ENCODE measurements around the gene COX15. TPM values are rescaled to one million over a fixed set of nuclear protein-coding genes. Genes with fewer than 3 reads are reported as not detected.
"Not testable (repeated sequence)": the region's sequence is repeated elsewhere in the genome, so short reads cannot be mapped to it uniquely, and the experiment has no call there.

COX15 gene
- total RNA-seq, 1 experiment from 2014 or later = 50.7 TPM

DNA sequence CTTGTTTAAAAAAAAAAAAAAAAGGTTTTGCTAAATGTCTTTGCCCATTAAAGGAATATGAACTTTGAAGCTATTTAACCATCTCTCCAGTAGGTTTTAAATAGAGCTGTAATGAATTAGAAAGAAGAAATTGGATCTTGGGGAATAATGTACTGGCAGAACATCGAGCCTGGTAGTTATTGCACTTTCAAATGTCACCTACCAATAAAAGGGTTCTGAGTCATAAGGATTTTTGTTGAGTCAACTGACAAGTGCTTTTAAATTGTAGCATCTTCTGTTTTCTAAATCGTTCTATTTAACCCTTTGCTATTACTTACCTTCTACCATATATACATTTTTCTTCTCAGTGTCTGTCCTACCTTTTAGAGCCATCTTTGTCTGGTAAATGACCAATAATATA, 10.8 kb upstream of the COX15 start:
- intact Hi-C loops (cut with micrococcal nuclease) = no loop called here
- DNase-seq (ENCODE audit: unreplicated experiment) = peak; percentile 14
- H3K4me1 Mint-ChIP-seq (ENCODE audit: insufficient read depth, unreplicated experiment) = peaks cover 15% of the 10 kb centered on the region
- BruUV-seq (replicated peaks) = no TSS peak
- peaks cover 8% of the 10 kb centered on the region for H3K9me3 Mint-ChIP-seq (ENCODE audit: unreplicated experiment)
- peaks cover 85% of the 10 kb centered on the region for H3K36me3 Mint-ChIP-seq (ENCODE audit: insufficient read depth, unreplicated experiment)
- no peaks in the 10 kb centered on the region for H3K27me3 Mint-ChIP-seq (ENCODE audit: insufficient read depth, unreplicated experiment)
- TF ChIP-seq, protein P1, sequence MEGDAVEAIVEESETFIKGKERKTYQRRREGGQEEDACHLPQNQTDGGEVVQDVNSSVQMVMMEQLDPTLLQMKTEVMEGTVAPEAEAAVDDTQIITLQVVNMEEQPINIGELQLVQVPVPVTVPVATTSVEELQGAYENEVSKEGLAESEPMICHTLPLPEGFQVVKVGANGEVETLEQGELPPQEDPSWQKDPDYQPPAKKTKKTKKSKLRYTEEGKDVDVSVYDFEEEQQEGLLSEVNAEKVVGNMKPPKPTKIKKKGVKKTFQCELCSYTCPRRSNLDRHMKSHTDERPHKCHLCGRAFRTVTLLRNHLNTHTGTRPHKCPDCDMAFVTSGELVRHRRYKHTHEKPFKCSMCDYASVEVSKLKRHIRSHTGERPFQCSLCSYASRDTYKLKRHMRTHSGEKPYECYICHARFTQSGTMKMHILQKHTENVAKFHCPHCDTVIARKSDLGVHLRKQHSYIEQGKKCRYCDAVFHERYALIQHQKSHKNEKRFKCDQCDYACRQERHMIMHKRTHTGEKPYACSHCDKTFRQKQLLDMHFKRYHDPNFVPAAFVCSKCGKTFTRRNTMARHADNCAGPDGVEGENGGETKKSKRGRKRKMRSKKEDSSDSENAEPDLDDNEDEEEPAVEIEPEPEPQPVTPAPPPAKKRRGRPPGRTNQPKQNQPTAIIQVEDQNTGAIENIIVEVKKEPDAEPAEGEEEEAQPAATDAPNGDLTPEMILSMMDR (IDR thresholded peaks at IDR 0.05; ENCODE audit: unreplicated experiment) = no peak
- POLR2A ChIA-PET = interaction anchor here (0.6 to 7.0 kb wide), 12 partner anchors 10 to 835 kb away, joined by 3 to 47 read pairs (median 3); partner anchors contain the start of genes COX15 and CUTC
- CTCF ChIA-PET = interaction anchor here (0.6 to 0.7 kb wide), 6 partner anchors 11 to 1208 kb away, joined by 3 to 6 read pairs (median 5); no protein-coding TSS in a partner anchor
- no peak overlapping the region for H3K4me3 Mint-ChIP-seq (ENCODE audit: unreplicated experiment)
- peak overlapping the region; percentile 70 for H3K27ac Mint-ChIP-seq (ENCODE audit: low read depth, unreplicated experiment)

DNA sequence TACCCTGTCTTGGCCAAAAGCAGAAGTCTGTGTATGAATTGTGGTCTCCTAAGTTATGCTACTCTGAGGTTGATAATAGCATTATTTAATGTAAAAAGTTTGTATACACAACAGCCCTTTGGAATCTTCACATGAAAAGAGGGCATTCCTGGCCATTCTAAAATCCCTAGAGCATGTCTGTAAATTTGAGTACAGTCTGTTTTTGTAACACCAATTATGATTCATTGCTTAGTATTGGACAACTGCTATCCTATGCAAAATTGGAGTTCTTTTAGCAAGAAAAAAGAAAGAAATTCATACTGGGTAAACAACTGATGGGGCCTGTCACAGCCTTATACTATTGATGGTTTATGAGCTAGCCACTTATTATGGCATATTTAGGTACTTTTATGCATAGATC, 10.3 kb upstream of the COX15 start:
- Mint-ChIP-seq H3K4me3 (ENCODE audit: unreplicated experiment) (no peak overlapping the region), H3K9me3 (ENCODE audit: unreplicated experiment) (peaks cover 8% of the 10 kb centered on the region), H3K4me1 (ENCODE audit: insufficient read depth, unreplicated experiment) (peaks cover 15% of the 10 kb centered on the region), H3K27ac (ENCODE audit: low read depth, unreplicated experiment) (peak overlapping the region; percentile 70), H3K27me3 (ENCODE audit: insufficient read depth, unreplicated experiment) (no peaks in the 10 kb centered on the region), H3K36me3 (ENCODE audit: insufficient read depth, unreplicated experiment) (peaks cover 85% of the 10 kb centered on the region)
- intact Hi-C loops (cut with micrococcal nuclease) = no loop called here
- ChIA-PET CTCF (interaction anchor here (0.6 to 0.7 kb wide), 4 partner anchors 11 to 1208 kb away, joined by 3 to 5 read pairs (median 4); no protein-coding TSS in a partner anchor), POLR2A (interaction anchor here (0.7 to 7.0 kb wide), 8 partner anchors 10 to 428 kb away, joined by 3 to 47 read pairs (median 3); partner anchors contain the start of genes COX15 and CUTC)
- no peak for DNase-seq (ENCODE audit: unreplicated experiment)
- TF ChIP-seq, protein P1 (IDR thresholded peaks at IDR 0.05; ENCODE audit: unreplicated experiment) = no peak
- no TSS peak for BruUV-seq (replicated peaks)

DNA sequence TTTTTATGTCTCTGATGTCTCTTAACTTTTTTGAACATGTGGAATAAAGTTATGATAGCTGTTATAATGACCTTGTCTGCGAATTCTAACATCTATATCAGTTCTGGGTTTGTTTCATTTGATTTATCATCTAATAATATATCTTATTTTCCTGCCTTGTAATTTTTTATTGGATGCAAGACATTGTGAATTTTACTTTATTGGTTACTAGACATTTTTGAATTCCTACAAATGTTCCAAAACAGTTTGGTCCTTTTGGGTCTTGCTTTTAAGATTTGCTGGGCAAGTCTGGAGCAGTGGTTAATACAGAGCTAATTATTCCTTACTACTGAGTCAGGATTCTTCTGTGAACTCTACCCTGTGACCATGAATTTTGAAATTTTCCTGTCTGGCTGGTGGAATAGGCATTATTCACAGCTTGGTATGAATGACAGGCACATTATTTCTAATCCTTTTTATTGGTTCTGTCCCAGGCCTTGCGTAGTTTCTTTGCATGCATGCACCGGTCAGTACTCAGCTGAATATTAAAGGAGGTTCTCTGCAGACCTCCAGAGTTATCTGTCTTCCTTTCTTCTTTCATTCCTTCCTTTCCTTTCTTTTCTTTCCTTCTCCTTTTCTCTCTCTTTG, 9.1 kb upstream of the COX15 start:
- Mint-ChIP-seq H3K27me3 (ENCODE audit: insufficient read depth, unreplicated experiment) (no peaks in the 10 kb centered on the region), H3K27ac (ENCODE audit: low read depth, unreplicated experiment) (no peak overlapping the region), H3K9me3 (ENCODE audit: unreplicated experiment) (peaks cover 8% of the 10 kb centered on the region), H3K36me3 (ENCODE audit: insufficient read depth, unreplicated experiment) (peaks cover 87% of the 10 kb centered on the region), H3K4me3 (ENCODE audit: unreplicated experiment) (no peak overlapping the region), H3K4me1 (ENCODE audit: insufficient read depth, unreplicated experiment) (peaks cover 15% of the 10 kb centered on the region)
- intact Hi-C loops (cut with micrococcal nuclease) = no loop called here
- TF ChIP-seq, protein P1 (IDR thresholded peaks at IDR 0.05; ENCODE audit: unreplicated experiment) = no peak
- ChIA-PET CTCF (interaction anchor here (0.6 to 0.8 kb wide), 3 partner anchors 30 to 1929 kb away, joined by 3 read pairs; no protein-coding TSS in a partner anchor), POLR2A (interaction anchor here (0.7 to 7.0 kb wide), 5 partner anchors 9 to 305 kb away, joined by 3 to 47 read pairs (median 4); partner anchors contain the start of genes COX15 and CUTC)
- no peak for DNase-seq (ENCODE audit: unreplicated experiment)
- no TSS peak for BruUV-seq (replicated peaks)

DNA sequence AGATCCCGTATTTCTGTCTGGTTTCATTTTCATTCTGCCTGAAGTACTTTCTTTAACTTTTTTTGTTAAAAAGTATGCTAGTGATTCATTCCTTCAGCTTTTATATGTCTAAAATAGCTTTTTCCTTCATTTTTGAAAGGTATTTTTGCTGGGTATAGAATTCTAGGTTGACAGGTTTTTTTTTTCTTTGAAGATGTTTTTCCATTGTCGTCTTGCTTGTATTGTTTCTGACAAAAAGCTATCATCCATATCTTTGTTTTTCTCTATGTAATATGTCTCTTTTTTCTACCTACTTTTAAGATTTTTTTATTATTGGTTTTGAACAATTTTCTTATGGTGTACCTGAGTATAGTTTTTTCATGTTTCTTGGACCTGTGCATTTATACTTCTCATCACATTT, 8.3 kb upstream of the COX15 start:
- BruUV-seq (replicated peaks) = no TSS peak
- no peak overlapping the region for H3K4me3 Mint-ChIP-seq (ENCODE audit: unreplicated experiment)
- POLR2A ChIA-PET = interaction anchor here (0.7 to 7.0 kb wide), 3 partner anchors 8 to 304 kb away, joined by 4 to 47 read pairs (median 5); partner anchors contain the start of genes COX15 and CUTC

DNA sequence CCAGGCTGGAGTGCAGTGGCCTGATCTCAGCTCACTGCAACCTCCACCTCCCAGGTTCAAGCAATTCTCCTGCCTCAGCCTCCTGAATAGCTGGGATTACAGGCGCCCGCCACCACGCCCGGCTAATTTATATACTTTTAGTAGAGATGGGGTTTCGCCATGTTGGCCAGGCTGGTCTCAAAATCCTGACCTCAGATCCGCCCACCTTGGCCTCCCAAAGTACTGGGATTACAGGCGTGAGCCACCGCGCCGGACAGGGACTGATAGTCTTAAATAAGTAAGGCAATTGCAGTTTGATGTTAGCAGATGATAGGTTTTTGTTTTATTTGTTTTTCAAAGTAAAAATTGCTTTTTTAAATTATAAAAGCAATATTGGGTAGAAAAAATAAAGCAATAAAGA, 2.2 kb upstream of the COX15 start:
- BruUV-seq (replicated peaks); H3K9me3 Mint-ChIP-seq (ENCODE audit: unreplicated experiment); H3K27ac Mint-ChIP-seq (ENCODE audit: low read depth, unreplicated experiment); DNase-seq (ENCODE audit: unreplicated experiment); H3K27me3 Mint-ChIP-seq (ENCODE audit: insufficient read depth, unreplicated experiment): not testable (repeated sequence)
- H3K36me3 Mint-ChIP-seq (ENCODE audit: insufficient read depth, unreplicated experiment) = peaks cover 33% of the 10 kb centered on the region
- CTCF ChIA-PET = interaction anchor here (0.6 to 2.3 kb wide), 3 partner anchors 48 to 113 kb away, joined by 3 to 6 read pairs (median 4); partner anchors contain the start of gene ABCC2
- POLR2A ChIA-PET = interaction anchor here (3.4 to 4.8 kb wide), 5 partner anchors 8 to 113 kb away, joined by 33 to 129 read pairs (median 47); partner anchors contain the start of genes ABCC2 and SLC25A28
- peaks cover 29% of the 10 kb centered on the region for H3K4me1 Mint-ChIP-seq (ENCODE audit: insufficient read depth, unreplicated experiment)
- H3K4me3 Mint-ChIP-seq (ENCODE audit: unreplicated experiment) = peak overlapping the region; percentile 88
- intact Hi-C loops (cut with micrococcal nuclease) = loop anchor here (5.0 kb wide), 3 partner anchors 77 to 113 kb away; partner anchors contain the start of gene ENTPD7

More for the DNA sequence above, 8.3 kb upstream of the COX15 start:
- no peak overlapping the region for H3K27ac Mint-ChIP-seq (ENCODE audit: low read depth, unreplicated experiment)
- peaks cover 16% of the 10 kb centered on the region for H3K4me1 Mint-ChIP-seq (ENCODE audit: insufficient read depth, unreplicated experiment)
- peaks cover 8% of the 10 kb centered on the region for H3K9me3 Mint-ChIP-seq (ENCODE audit: unreplicated experiment)
- CTCF ChIA-PET = interaction anchor here (0.6 to 0.8 kb wide), 3 partner anchors 42 to 1928 kb away, joined by 3 read pairs; partner anchors contain the start of gene ABCC2
- H3K36me3 Mint-ChIP-seq (ENCODE audit: insufficient read depth, unreplicated experiment) = peaks cover 86% of the 10 kb centered on the region
- intact Hi-C loops (cut with micrococcal nuclease) = no loop called here
- TF ChIP-seq, protein P1 (IDR thresholded peaks at IDR 0.05; ENCODE audit: unreplicated experiment) = no peak
- H3K27me3 Mint-ChIP-seq (ENCODE audit: insufficient read depth, unreplicated experiment) = no peaks in the 10 kb centered on the region
- no peak for DNase-seq (ENCODE audit: unreplicated experiment)
